B cell (primary cell): Measurements from ENCODE around the gene PSG6.

Source experiments
- EZH2 ChIP-seq: IDR thresholded peaks from 2 replicates; pipeline ENCODE4 v1.6.1; 2012; ENCODE audit warnings: borderline replicate concordance, low read depth, mild to moderate bottlenecking, moderate library complexity, low read length; ENCODE audit not compliant: insufficient read depth, poor library complexity, severe bottlenecking
- TF ChIP-seq, protein P1 (sequence below): fragments of 200-600 bp; IDR thresholded peaks from one replicate; pipeline ENCODE4 v1.8.0; 2022; ENCODE audit warnings: antibody characterized with exemption, mild to moderate bottlenecking

- TF ChIP-seq, protein P1, sequence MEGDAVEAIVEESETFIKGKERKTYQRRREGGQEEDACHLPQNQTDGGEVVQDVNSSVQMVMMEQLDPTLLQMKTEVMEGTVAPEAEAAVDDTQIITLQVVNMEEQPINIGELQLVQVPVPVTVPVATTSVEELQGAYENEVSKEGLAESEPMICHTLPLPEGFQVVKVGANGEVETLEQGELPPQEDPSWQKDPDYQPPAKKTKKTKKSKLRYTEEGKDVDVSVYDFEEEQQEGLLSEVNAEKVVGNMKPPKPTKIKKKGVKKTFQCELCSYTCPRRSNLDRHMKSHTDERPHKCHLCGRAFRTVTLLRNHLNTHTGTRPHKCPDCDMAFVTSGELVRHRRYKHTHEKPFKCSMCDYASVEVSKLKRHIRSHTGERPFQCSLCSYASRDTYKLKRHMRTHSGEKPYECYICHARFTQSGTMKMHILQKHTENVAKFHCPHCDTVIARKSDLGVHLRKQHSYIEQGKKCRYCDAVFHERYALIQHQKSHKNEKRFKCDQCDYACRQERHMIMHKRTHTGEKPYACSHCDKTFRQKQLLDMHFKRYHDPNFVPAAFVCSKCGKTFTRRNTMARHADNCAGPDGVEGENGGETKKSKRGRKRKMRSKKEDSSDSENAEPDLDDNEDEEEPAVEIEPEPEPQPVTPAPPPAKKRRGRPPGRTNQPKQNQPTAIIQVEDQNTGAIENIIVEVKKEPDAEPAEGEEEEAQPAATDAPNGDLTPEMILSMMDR: no peak
- TF ChIP-seq EZH2: no peak
Observed at GRCh38 chr19:42961119-42961518, 43.4 kb upstream of the PSG6 start.
